ENCODE data around the gene KLF8. TPM values are rescaled to one million over a fixed set of nuclear protein-coding genes. Genes with fewer than 3 reads are reported as not detected.

The KLF8 gene
- under 0.01 and 0.55 TPM in 2 replicates for total RNA-seq

GRCh38 chrX:56232221-56233082 is at the start of gene KLF8:
KLF8 (plus strand) TSS chrX:56232356; CDS start chrX:56233335, 979 bp downstream.

Measured in smooth muscle cell of the umbilical artery (primary cell).